Duodenal mucosa (tissue), 2 donors: ENCODE results near the gene PTTG1IP2.
A peak's percentile ranks its signal among the peaks of the same experiment; 100 is the strongest.
"Not testable (repeated sequence)": the region's sequence is repeated elsewhere in the genome, so short reads cannot be mapped to it uniquely, and the experiment has no call there.

ENCODE experiments used
- H3K27ac ChIP-seq: one replicate; pipeline ENCODE4 v1.7.0; 2013; ENCODE audit warnings: low read depth, low read length
- H3K27me3 ChIP-seq, 2 donors: one replicate each; pipeline ENCODE4 v1.7.0; 2013; ENCODE audit warnings: low read length in 2 of 2, control low read depth in 1 of 2; ENCODE audit not compliant: insufficient read depth in 2 of 2, control insufficient read depth in 1 of 2
- H3K36me3 ChIP-seq, 2 donors: one replicate each; pipeline ENCODE4 v1.7.0; 2013; ENCODE audit warnings: low read length in 2 of 2, control low read depth in 1 of 2; ENCODE audit not compliant: insufficient read depth in 2 of 2, control insufficient read depth in 1 of 2
- H3K4me1 ChIP-seq, 2 donors: one replicate each; pipeline ENCODE4 v1.7.0; 2013; ENCODE audit warnings: low read length in 2 of 2, control low read depth in 1 of 2; ENCODE audit not compliant: insufficient read depth in 2 of 2, control insufficient read depth in 1 of 2
- H3K4me3 ChIP-seq, 2 donors: one replicate each; pipeline ENCODE4 v1.7.0; 2013; ENCODE audit warnings: low read length in 2 of 2, low read depth in 1 of 2
- H3K9ac ChIP-seq, 2 donors: one replicate each; pipeline ENCODE4 v1.7.0; 2013; ENCODE audit warnings: low read length in 2 of 2, low read depth in 1 of 2
- H3K9me3 ChIP-seq, 2 donors: one replicate each; pipeline ENCODE4 v1.7.0; 2013; ENCODE audit warnings: low read length in 2 of 2, control low read depth in 1 of 2; ENCODE audit not compliant: control insufficient read depth in 1 of 2

Gene PTTG1IP2

GRCh38 chr7:90453931-90454330 lies 15.5 kb upstream of the PTTG1IP2 start:
- no peak overlapping the region for H3K4me3 ChIP-seq
- no peaks in the 10 kb centered on the region for H3K9me3 ChIP-seq
- H3K4me1 ChIP-seq, result peaks cover 3 to 18% of the 10 kb centered on the region in 2 donors
- H3K27me3 ChIP-seq, result no peaks in the 10 kb centered on the region
- H3K9ac ChIP-seq, result no peak overlapping the region
- no peaks in the 10 kb centered on the region for H3K36me3 ChIP-seq
- H3K27ac ChIP-seq, result no peak overlapping the region

GRCh38 chr7:90455163-90456030 lies 14.0 kb upstream of the PTTG1IP2 start:
- Histone ChIP-seq H3K36me3 (no peaks in the 10 kb centered on the region), H3K9me3 (no peaks in the 10 kb centered on the region), H3K4me3 (peak overlapping the region; percentile 16 to 54), H3K27ac (no peak overlapping the region), H3K4me1 (peaks cover 3 to 18% of the 10 kb centered on the region in 2 donors), H3K27me3 (no peaks in the 10 kb centered on the region), H3K9ac (peak overlapping the region in 1 of 2 donors; percentile 10)

- no peaks in the 10 kb centered on the region for H3K36me3 ChIP-seq
- peaks cover 3 to 16% of the 10 kb centered on the region in 2 donors for H3K4me1 ChIP-seq
- no peak overlapping the region for H3K9ac ChIP-seq
- H3K27me3 ChIP-seq, result no peaks in the 10 kb centered on the region
- no peaks in the 10 kb centered on the region for H3K9me3 ChIP-seq
- H3K27ac ChIP-seq, result no peak overlapping the region
- H3K4me3 ChIP-seq, result no peak overlapping the region
Measured at GRCh38 chr7:90458104-90458503, 11.3 kb upstream of the PTTG1IP2 start.

DNA sequence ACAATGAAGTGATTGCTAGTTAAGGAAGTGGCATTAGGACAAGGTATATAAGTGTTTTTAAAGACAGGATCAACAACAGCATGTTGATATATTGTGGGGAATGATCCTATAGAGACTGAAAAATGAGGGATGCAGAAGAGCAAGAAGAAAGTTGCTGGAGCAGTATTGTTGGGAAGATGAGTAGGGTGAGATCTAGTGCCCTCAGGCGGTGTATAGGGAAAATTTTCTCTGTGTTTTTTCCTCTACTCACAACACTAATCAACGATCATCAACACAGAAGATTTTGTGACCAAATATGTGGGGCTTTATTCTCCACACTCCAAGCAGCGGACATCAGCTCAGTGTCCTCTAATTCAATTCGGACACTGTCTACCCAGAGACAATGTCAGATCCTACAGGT lies 9.6 kb upstream of the PTTG1IP2 start:
- Histone ChIP-seq H3K4me3 (no peak overlapping the region), H3K27ac (no peak overlapping the region), H3K9ac (no peak overlapping the region), H3K9me3 (peaks cover 4 to 7% of the 10 kb centered on the region in 2 donors), H3K4me1 (peaks cover 0 to 9% of the 10 kb centered on the region in 2 donors), H3K27me3 (no peaks in the 10 kb centered on the region), H3K36me3 (no peaks in the 10 kb centered on the region)

DNA sequence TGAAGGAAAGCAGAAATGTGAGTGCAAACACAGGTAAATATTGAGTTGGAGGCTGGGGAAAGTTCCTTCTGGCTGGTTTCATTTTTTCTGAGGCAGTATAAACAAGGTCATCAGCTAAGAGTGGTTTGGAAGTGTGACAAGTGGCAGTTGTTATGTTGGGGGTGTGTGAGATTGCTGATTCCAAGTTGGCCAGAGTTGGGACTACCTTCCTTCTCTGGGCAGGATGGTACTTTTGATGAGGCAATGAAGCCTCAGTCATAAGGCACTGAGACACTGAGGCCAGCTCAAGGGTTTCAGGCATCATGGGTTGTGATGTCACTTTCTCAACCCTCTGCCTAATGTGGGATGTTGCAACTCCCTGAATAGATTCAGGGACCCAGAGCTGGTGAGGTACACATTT lies 8.2 kb upstream of the PTTG1IP2 start:
- H3K4me1 ChIP-seq, result peaks cover 0 to 4% of the 10 kb centered on the region in 2 donors
- no peaks in the 10 kb centered on the region for H3K27me3 ChIP-seq
- H3K27ac ChIP-seq, result no peak overlapping the region
- H3K36me3 ChIP-seq, result no peaks in the 10 kb centered on the region
- H3K9ac ChIP-seq, result no peak overlapping the region
- no peak overlapping the region for H3K4me3 ChIP-seq
- peaks cover 4 to 7% of the 10 kb centered on the region in 2 donors for H3K9me3 ChIP-seq

DNA sequence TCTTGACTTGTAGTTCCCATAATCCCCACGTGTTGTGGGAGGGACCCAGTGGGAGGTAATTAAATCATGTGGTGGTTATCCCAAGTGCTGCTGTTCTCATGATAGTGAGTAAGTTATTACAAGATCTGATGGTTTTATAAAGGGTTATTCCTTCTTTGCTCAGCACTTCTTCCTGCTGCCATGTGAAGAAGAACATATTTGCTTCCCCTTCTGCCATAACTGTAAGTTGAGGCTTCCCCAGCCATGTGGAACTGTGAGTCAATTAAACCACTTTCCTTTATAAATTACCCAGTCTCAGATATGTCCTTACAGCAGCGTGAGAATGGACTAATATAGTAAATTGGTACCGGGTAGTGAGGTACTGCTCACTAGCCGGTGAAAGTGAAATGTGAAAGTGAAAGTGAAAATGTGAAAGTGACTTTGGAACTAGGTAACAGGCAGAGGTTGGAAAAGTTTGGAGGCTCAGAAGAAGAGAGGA lies 6.2 kb upstream of the PTTG1IP2 start:
- H3K9ac ChIP-seq, H3K36me3 ChIP-seq, H3K27me3 ChIP-seq, H3K27ac ChIP-seq, H3K9me3 ChIP-seq, H3K4me1 ChIP-seq: not testable (repeated sequence)
- H3K4me3 ChIP-seq, result peak overlapping the region; percentile 16 to 43

GRCh38 chr7:90465816-90466215 lies 3.6 kb upstream of the PTTG1IP2 start:
- no peaks in the 10 kb centered on the region for H3K27me3 ChIP-seq
- H3K9ac ChIP-seq, result no peak overlapping the region
- H3K4me3 ChIP-seq, result no peak overlapping the region
- no peaks in the 10 kb centered on the region for H3K36me3 ChIP-seq
- H3K9me3 ChIP-seq, result peaks cover 4 to 7% of the 10 kb centered on the region in 2 donors
- H3K4me1 ChIP-seq, result peaks cover 0 to 4% of the 10 kb centered on the region in 2 donors
- no peak overlapping the region for H3K27ac ChIP-seq

DNA sequence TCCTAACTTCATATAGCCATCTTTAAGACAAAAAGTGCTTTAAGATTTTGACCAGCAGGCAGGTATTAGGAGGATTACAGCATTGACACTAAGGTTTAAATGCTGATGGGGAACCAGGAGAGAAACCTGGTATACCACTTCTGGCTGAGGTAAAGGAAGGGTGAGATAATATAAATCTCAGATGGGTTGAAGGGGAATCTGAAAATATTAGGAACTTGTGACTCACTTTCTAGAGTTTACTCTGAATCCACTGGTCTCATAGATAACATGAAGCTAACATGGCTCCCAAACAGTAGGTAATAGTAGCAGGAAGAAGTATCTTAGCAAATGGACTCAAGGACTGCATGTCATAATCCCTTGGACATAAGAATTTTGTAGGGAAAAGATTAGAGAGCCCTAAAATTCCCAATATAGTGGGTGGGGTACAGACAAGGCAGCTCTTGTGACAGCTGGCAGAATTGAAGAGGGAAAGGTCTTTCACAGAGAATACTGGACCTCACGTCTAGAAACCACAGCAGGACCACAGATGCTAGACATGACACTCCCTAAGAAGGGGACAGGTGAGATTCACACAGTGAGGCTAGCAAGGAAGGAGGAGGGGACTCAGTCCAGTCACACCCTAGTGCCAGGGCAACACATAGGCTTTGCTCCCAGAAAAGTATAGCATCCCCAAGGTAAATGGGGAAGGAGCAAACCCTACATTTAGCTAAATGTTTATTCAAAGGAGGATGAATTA lies 3.5 kb downstream of the PTTG1IP2 start:
- Histone ChIP-seq H3K36me3 (no peaks in the 10 kb centered on the region), H3K4me3 (no peak overlapping the region), H3K27ac (no peak overlapping the region), H3K9ac (no peak overlapping the region), H3K4me1 (no peaks in the 10 kb centered on the region), H3K9me3 (no peaks in the 10 kb centered on the region), H3K27me3 (no peaks in the 10 kb centered on the region)

GRCh38 chr7:90473814-90474213 lies 4.4 kb downstream of the PTTG1IP2 start:
- no peaks in the 10 kb centered on the region for H3K27me3 ChIP-seq
- no peaks in the 10 kb centered on the region for H3K9me3 ChIP-seq
- no peak overlapping the region for H3K27ac ChIP-seq
- H3K36me3 ChIP-seq, result no peaks in the 10 kb centered on the region
- H3K9ac ChIP-seq, result no peak overlapping the region
- H3K4me3 ChIP-seq, result no peak overlapping the region
- H3K4me1 ChIP-seq, result no peaks in the 10 kb centered on the region
